DOHH2 (cell line): ENCODE results near the gene MICA.

Experiments used
- H3F3A ChIP-seq: fragments of 200-600 bp; sonication (generic), shearing (Covaris generic); 2 replicates; pipeline ENCODE4 v1.6.0; 2016; ENCODE audit warnings: antibody characterized with exemption, mild to moderate bottlenecking; ENCODE audit not compliant: control insufficient read depth, insufficient read depth
- H3K27ac ChIP-seq: fragments of 200-600 bp; sonication (generic); 2 replicates; pipeline ENCODE4 v1.5.1; 2014; ENCODE audit warnings: low read depth, mild to moderate bottlenecking, low read length, moderate library complexity
- H3K27me3 ChIP-seq: fragments of 200-600 bp; sonication (generic); 2 replicates; pipeline ENCODE4 v1.6.1; 2014; ENCODE audit warnings: mild to moderate bottlenecking, low read length, mixed read lengths; ENCODE audit not compliant: control insufficient read depth
- H3K36me3 ChIP-seq: fragments of 200-600 bp; sonication (generic); 2 replicates; pipeline ENCODE4 v1.6.1; 2014; ENCODE audit warnings: mild to moderate bottlenecking, low read length, moderate library complexity, mixed read lengths; ENCODE audit not compliant: control insufficient read depth
- H3K4me1 ChIP-seq: fragments of 200-600 bp; sonication (generic); 2 replicates; pipeline ENCODE4 v1.6.1; 2014; ENCODE audit warnings: mild to moderate bottlenecking, low read length, mixed read lengths; ENCODE audit not compliant: control insufficient read depth
- H3K4me2 ChIP-seq: fragments of 200-600 bp; sonication (generic); 2 replicates; pipeline ENCODE4 v1.6.0; 2014; ENCODE audit warnings: mild to moderate bottlenecking, low read length, moderate library complexity
- H3K4me3 ChIP-seq: fragments of 200-600 bp; sonication (generic); 2 replicates; pipeline ENCODE4 v1.5.1; 2014; ENCODE audit warnings: mild to moderate bottlenecking, low read length, mixed read lengths
- H3K79me2 ChIP-seq: fragments of 200-600 bp; sonication (generic); 2 replicates; pipeline ENCODE4 v1.6.1; 2014; ENCODE audit warnings: mild to moderate bottlenecking, low read length, mixed read lengths; ENCODE audit not compliant: control insufficient read depth
- H3K9me2 ChIP-seq: fragments of 200-600 bp; sonication (generic); replicated peaks from 2 replicates; pipeline ENCODE4 v1.6.1; 2014; ENCODE audit warnings: mild to moderate bottlenecking, low read length, mixed read lengths; ENCODE audit not compliant: control insufficient read depth
- H3K9me3 ChIP-seq: fragments of 200-600 bp; sonication (generic); 2 replicates; pipeline ENCODE4 v1.6.1; 2014; ENCODE audit warnings: antibody characterized with exemption, low read length, mixed read lengths; ENCODE audit not compliant: control insufficient read depth, insufficient read depth
- H4K20me1 ChIP-seq: fragments of 200-600 bp; sonication (generic); 2 replicates; pipeline ENCODE4 v1.6.0; 2014; ENCODE audit warnings: low read depth, mild to moderate bottlenecking, antibody characterized with exemption, low read length, moderate library complexity; ENCODE audit not compliant: control insufficient read depth, insufficient read depth
- CTCF ChIP-seq: fragments of 200-600 bp; sonication (generic); IDR thresholded peaks from one replicate; pipeline ENCODE4 v1.5.1; 2014; ENCODE audit warnings: antibody characterized with exemption, mild to moderate bottlenecking, low read depth, low read length; ENCODE audit not compliant: poor library complexity, severe bottlenecking
- EZH2phosphoT487 ChIP-seq: fragments of 200-600 bp; sonication (generic); IDR thresholded peaks from 2 replicates; pipeline ENCODE4 v1.6.1; 2017; ENCODE audit warnings: borderline replicate concordance, mild to moderate bottlenecking, antibody characterized with exemption, low read length, moderate library complexity, mixed read lengths

The MICA gene

GRCh38 chr6:31381666-31382065, 21.7 kb upstream of the MICA start:
- Histone ChIP-seq H3K9me3 (no peaks in the 10 kb centered on the region), H3K4me3 (no peak overlapping the region), H3K79me2 (no peaks in the 10 kb centered on the region), H3K4me2 (no peak overlapping the region), H3K4me1 (no peaks in the 10 kb centered on the region), H3K36me3 (no peaks in the 10 kb centered on the region), H3K27ac (no peak overlapping the region), H3K27me3 (peaks cover 10% of the 10 kb centered on the region), H3K9me2 (no peaks in the 10 kb centered on the region), H4K20me1 (no peaks in the 10 kb centered on the region), H3F3A (no peaks in the 10 kb centered on the region)
- TF ChIP-seq EZH2phosphoT487 (no peak), CTCF (no peak)

GRCh38 chr6:31383149-31383548, 20.2 kb upstream of the MICA start:
- Histone ChIP-seq H3K27ac (no peak overlapping the region), H3K79me2 (no peaks in the 10 kb centered on the region), H3K9me3 (no peaks in the 10 kb centered on the region), H4K20me1 (no peaks in the 10 kb centered on the region), H3K4me1 (no peaks in the 10 kb centered on the region), H3K4me3 (no peak overlapping the region), H3K36me3 (no peaks in the 10 kb centered on the region), H3K4me2 (no peak overlapping the region), H3K9me2 (no peaks in the 10 kb centered on the region), H3K27me3 (peaks cover 3% of the 10 kb centered on the region; the same call in 1 of the 2 replicates), H3F3A (no peaks in the 10 kb centered on the region)
- TF ChIP-seq CTCF = no peak
- TF ChIP-seq EZH2phosphoT487 = no peak

GRCh38 chr6:31385041-31385440, 18.4 kb upstream of the MICA start:
- H3K9me3 ChIP-seq = no peaks in the 10 kb centered on the region
- no peaks in the 10 kb centered on the region for H4K20me1 ChIP-seq
- H3K27ac ChIP-seq = no peak overlapping the region
- H3K36me3 ChIP-seq = no peaks in the 10 kb centered on the region
- H3K9me2 ChIP-seq = no peaks in the 10 kb centered on the region
- TF ChIP-seq CTCF (no peak), EZH2phosphoT487 (no peak)
- H3K4me3 ChIP-seq = no peak overlapping the region
- H3K4me1 ChIP-seq = no peaks in the 10 kb centered on the region; the same call in 1 of the 2 replicates
- 0 out of 2 replicates have a peak, but pooled peaks cover 3% of the 10 kb centered on the region for H3K27me3 ChIP-seq
- no peak overlapping the region for H3K4me2 ChIP-seq
- H3K79me2 ChIP-seq = no peaks in the 10 kb centered on the region
- H3F3A ChIP-seq = no peaks in the 10 kb centered on the region

GRCh38 chr6:31386099-31386498, 17.3 kb upstream of the MICA start:
- no peak for TF ChIP-seq CTCF
- no peak for TF ChIP-seq EZH2phosphoT487
- Histone ChIP-seq H3K9me3 (no peaks in the 10 kb centered on the region), H3K4me2 (no peak overlapping the region), H3K36me3 (no peaks in the 10 kb centered on the region), H3K79me2 (no peaks in the 10 kb centered on the region), H3K4me1 (peaks cover 10% of the 10 kb centered on the region), H3F3A (no peaks in the 10 kb centered on the region), H4K20me1 (no peaks in the 10 kb centered on the region), H3K27me3 (0 out of 2 replicates have a peak, but pooled peaks cover 3% of the 10 kb centered on the region), H3K4me3 (no peak overlapping the region), H3K27ac (no peak overlapping the region), H3K9me2 (no peaks in the 10 kb centered on the region)
